ENCODE measurements around the gene FAM156B.
"Not testable (repeated sequence)": the region's sequence is repeated elsewhere in the genome, so short reads cannot be mapped to it uniquely, and the experiment has no call there.

FAM156B gene, protein sequence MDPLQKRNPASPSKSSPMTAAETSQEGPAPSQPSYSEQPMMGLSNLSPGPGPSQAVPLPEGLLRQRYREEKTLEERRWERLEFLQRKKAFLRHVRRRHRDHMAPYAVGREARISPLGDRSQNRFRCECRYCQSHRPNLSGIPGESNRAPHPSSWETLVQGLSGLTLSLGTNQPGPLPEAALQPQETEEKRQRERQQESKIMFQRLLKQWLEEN

DNA sequence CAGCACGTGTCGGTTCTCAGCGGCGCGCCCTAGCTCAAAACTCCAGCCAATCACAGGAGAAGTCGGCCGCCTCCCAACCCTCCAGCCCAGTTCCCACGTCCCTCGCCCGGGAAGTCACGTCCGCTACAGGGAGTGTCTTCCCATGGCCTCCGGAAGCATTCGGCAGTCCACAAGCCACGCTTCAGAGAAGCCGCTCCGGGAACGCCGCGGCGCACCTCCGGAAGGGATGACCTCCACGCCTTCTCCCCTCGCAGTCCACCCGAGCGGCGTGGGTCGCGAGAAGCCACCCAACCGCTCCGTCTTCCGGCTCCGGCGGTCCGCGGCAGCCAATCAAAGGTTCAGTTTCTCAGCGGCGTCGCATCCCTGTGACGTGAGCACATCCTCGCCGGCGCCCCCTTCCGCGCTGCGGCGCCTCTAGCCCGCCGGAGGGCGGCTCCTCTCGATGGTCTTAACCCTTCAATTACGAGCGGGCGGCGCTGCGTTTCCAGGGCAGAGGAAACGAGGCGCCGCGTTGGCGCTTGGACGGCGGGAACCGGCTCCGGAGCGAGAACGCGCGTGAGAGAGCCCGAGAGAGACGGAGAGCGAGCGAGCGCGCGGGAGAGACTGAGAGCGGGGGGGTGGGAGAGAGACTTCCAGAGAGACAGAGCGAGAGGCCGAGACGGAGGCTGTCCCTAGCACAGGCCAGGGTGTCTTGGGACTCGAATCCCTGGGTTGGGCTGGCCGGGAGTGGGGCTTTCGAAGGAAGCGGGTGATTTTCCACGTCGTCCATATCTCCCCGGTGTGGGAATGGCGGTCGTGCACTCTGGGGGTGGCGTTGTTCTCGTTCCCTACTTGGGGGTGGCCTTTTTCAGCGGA lies at the start of gene FAM156B:
FAM156B (plus strand) TSS at position 476 of the 855 bp plus-strand sequence. CDS start 9,896 bp downstream, outside the sequence.
- DNase-seq: not testable (repeated sequence)

DNA sequence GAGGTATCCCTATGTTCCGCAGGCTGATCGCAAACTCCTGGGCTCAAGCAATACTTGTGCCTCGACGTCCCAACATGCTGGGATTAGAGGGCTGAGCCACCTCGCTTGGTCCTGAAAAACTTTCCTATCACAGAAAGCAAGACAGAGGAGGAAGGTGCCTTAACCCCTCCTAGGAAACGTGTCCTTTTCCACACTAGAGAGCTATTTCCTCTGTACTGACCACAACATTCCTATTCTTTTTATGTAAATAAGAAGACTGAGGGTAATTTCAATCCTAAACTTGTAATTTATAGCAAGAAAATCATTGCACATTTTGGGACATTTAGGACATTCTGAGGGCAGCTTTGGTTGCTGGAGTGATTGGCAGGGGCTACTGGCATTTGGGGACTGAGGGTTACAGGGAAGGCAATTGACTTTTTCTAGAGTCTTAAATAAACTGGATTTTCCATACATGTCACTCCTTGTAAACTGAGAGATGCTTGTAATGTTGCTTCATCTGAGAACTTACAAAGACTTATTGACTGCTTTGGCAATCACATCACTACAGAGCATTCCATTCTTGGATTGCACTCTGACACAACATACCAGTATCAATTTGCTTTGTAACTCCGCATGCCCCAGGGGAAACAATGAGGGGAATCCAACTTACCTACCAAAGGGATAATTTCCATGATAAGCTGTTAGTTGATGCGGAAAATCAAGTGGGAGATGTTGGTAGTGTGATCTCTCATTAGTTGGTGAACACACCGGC lies 44.8 kb upstream of the FAM156B start:
- no peak for DNase-seq

GRCh38 chrX:52856991-52857525 lies 40.1 kb upstream of the FAM156B start:
- DNase-seq: not testable (repeated sequence)

GRCh38 chrX:52865343-52865998 lies 31.7 kb upstream of the FAM156B start:
- DNase-seq: no peak

DNA sequence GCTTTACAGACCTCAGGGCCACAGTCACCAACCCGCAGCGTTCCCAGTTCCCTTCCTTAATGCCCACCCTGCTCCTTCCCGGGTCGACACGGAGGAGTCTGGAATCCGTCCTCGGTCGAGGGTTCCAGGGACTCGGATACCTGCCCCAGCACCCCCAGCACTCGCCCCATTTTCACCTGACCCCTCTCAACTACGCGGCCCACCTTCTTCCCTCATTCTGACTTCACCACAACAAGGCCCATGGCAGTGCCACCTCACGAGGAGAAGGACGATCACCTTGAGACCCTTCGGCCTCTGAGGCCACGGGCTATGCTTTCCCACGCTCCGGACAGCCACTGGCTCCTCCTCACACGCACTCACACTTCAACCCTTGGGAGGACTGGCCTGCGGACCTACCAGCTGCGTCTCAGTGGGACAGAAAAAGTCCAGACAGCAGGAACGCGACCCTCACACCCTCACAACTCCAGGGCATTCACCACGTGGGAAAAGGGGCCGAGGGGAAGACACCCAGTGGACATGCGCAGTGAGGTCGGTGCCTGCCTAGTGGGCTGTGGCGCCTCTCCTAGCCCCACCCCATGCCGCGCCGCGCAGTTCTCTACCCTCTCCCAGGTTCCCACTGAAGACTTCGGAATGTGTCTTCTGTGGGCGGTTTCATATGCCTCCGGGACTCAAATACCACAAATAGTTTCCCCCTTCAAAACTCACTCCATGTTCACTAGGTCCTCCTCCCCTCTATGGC lies 29.4 kb upstream of the FAM156B start, which contains the start of gene XAGE3:
XAGE3 (minus strand) TSS at position 474 of the 739 bp plus-strand sequence. CDS start 950 bp downstream, outside the sequence.
- no peak for DNase-seq

DNA sequence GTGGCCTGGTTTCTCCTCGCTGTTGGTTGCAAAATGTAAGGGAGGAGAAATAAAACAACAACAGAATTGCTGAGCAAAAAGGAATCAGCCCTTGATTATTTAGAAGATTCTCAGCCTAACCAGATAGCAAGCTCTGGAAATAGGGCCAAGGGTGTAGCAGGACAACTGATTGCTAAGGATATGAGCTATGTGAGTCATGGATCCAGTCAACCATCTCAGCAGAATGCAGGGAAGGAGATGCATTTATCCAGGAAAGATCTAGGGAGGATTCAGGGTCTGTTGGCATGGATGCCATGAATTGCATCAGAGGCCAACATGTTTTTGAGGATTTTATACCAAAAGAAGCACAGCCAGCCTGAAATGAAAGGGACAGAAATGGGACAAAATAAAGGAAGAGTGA lies 27.1 kb upstream of the FAM156B start:
- DNase-seq: no peak

- DNase-seq: not testable (repeated sequence)
Observed at GRCh38 chrX:52873825-52874224, 23.3 kb upstream of the FAM156B start.

DNA sequence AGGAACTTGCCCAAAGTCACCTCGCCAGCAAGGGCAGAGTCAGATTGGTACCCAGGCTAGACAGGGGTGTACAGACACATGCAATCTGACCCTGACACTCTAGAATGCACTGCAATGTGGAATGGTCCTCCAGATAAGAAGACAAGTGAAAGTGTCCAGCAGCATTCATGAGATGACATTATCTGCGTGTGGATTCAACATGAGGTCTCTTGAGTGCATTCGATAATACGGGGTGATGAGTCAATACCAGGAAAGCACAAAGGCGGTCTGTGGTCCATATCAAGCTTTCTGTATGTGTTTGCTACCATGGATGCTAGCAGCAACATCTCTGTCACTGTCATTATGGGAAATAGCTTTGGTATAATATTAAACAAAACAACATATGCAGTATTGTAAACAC lies 22.5 kb upstream of the FAM156B start:
- no peak for DNase-seq

DNA sequence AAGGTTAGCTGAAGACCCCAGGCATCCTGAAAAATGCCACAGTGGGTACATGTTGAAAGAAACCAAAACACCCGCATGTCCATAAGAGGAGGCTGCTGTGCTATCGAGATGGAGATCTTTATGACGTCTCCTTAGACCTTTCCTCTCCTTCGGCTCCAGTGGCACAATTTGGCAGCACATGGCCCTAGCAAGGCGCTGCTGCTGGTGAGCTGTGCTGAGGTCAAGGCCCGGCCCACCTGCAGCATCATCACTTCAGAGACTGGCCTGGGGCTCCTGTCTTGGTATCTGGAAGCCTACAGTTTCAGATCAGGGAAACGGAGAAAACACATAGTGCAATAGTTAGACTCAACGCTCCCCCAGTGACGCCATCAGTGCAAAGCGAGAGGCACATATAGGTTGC lies 21.7 kb upstream of the FAM156B start:
- DNase-seq: not testable (repeated sequence)

DNA sequence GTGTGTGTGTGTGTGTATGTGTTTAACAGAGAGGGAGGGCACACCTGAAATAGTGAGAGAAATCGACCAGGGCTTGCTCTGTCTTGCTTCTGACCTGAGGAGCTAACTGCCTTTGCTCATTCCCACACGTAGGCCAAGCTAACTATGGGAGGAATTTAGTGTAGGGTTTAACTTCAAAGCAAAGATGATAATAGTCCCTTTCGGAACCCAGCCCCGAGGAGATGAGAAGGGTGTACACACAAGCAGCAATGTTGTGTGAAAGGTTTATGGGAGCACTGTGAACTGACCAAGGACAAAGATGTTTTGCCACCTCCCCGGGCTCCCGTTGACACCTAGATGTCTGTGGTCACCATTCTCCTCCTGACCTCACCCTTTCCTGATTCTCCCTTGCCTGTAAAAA lies 20.7 kb upstream of the FAM156B start:
- not testable (repeated sequence) for DNase-seq

DNA sequence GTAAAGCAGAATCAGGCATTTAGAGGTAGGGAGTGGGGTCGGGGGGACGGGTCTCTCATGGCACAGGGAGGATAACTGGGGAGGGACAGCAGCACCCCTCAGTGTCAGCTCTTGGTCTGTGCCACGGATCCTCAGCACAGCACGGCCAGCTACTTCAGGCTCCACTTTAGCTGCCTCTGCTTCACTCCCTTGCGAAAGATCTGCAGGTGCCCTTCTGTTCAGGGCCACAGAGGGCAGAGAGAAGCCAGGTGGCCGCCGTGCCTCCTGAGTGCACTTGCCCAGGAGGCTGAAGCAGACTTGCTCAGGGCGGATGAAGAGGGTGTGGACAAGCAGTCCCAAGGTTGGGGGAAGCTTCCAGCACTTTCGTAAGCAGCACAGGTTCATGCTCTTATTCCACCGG lies 9.7 kb upstream of the FAM156B start:
- not testable (repeated sequence) for DNase-seq

DNA sequence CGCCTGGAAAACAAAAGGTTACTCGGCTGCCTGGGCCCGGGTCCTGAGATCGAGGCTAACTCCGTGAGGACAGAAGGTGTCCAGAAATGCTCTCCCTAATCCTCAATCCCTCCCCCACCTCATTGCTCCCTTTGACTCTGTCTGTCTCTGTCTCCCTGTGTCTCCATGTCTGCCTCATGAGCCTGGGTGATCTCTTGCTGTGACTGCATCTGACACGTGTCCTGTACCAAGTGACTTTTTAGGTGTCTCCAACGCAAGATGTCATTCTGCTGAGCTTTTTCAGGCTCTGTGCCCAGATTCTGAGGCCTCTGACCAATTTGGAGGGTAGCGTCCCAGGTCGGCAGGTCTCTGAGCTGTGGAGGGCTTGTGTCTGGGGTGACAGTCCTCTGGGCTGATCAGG lies 9.0 kb upstream of the FAM156B start:
- DNase-seq: not testable (repeated sequence)

DNA sequence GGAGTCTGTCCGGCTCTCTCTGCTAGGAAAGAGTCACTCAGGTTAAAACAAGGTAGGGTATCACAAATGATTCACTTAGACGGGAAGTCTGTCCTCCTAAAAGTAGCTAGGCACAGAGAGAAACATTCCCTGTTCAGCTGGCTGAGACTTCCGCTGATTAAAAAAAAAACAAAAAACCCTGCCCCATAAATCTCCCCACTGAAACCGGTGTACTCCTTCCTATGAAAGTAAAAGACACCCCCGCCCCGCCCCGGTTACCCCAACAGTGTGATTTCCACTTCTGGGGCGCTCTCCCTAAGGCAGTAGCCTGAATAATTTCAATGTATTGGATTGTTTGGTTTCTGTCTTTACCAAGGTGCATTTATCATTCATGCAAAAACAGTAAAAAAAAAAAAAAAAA lies 692 bp upstream of the FAM156B start:
- DNase-seq: not testable (repeated sequence)

DNA sequence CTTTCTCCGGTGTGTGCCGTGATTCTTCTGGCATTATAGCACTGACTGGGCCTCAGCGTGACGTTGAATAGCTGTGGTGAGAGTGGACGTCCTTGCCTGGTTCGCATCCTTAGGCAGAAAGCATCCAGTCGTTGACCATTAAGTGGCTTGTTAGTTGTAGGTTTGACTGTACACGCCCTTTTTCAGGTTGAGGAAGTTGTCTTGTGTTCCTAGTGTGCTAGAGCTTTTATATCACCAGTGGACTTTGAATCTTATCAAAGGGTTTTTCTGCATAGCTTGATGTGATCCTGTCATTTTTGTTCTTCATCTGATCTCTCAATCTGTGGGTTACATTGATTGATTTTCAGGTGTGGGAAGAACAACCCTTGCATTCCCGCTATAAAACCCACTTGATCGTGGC lies 8.4 kb downstream of the FAM156B start:
- DNase-seq: not testable (repeated sequence)

GRCh38 chrX:52906072-52906471 lies 8.9 kb downstream of the FAM156B start:
- DNase-seq: not testable (repeated sequence)

DNA sequence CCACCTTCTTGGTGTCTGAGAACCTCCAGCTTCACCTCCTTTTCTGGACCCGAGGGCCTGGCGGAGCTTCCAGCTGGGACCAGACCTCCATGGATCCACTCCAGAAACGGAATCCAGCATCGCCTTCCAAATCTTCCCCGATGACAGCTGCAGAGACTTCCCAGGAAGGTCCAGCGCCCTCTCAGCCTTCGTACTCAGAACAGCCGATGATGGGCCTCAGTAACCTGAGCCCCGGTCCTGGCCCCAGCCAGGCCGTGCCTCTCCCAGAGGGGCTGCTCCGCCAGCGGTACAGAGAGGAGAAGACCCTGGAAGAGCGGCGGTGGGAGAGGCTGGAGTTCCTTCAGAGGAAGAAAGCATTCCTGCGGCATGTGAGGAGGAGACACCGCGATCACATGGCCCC lies 10.0 kb downstream of the FAM156B start:
- DNase-seq: not testable (repeated sequence)

- DNase-seq: not testable (repeated sequence)
Observed at GRCh38 chrX:52907900-52908299, 10.8 kb downstream of the FAM156B start.

DNA sequence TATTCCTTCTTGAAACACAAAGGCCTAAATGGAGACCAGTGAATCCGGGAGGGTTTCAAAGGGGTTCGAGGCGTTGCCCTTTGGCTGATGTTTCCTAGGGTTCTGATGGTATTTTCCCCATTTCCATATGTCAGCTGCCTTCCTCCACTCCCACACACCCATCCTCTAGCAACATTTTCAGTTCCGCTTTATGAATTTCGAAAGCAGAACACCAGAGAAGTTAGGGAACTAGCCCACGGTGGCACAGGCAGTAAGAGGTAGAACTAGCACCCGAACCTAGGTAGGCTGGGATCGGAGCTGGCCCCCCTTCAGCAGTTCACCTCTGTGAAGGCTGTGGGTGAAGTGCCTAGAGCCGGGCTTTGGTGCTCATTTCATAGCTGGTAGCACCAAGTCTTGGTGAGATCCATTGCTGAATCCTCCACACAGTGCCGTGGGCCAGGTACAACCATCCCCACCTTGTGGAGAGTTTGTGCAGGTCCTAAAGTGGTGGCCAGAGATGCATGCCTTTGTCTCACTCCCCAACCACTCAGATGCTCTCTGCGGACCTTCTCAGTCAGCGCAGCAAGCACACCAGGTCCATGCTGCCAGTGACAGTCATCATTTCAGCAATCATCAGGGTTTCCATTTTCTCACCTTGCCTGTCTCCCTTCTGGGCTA lies 12.3 kb downstream of the FAM156B start:
- not testable (repeated sequence) for DNase-seq

DNA sequence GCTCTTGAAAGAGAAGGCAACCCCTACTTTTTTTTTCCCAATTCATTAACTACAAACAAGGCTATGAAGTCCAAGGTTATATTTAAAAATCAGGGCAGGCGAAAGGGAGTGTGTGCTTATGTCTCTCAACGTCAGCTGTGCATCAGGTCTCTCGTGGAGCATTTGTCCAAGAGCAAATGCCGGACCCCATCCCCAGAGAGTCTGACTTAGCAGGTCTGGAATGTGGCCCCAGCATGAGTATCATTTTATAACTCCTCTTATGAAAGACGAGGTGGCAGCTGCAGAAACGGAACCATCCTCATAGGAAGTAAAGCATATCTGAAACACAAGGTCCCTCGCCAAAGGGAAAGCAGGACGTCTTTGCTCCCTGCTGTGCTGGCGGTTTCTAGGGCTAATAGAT lies 16.6 kb downstream of the FAM156B start:
- not testable (repeated sequence) for DNase-seq

DNA sequence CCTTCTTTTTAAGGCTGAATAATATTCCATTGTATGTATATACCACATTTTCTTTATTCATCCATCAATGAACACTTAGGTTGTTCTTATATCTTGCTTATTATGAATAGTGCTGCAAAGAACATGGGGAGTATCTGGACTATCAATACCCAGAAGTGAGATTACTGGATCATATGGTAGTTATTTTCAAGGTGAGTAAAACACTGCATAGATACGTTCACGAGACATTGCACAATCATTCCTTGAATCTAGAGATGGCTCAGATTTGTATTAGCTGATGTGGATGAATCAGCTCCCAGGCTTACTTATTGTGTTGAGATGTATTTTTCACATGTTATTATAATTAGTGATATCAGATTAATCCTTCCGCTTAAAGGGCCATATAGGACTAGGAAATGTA lies 17.6 kb downstream of the FAM156B start:
- not testable (repeated sequence) for DNase-seq

- DNase-seq: no peak
Observed at GRCh38 chrX:52923781-52924241, 26.7 kb downstream of the FAM156B start.

Measured in T1000 (cell line).